Activated CD4-positive, CD25-positive, alpha-beta regulatory T cell treated with anti-CD3 and anti-CD28 coated beads, Interleukin-2, amount 50 U/mL, for 72 hours (primary cell): Measurements from ENCODE around the gene FYTTD1.
A peak's percentile ranks its signal among the peaks of the same experiment; 100 is the strongest.
"Not testable (repeated sequence)": the region's sequence is repeated elsewhere in the genome, so short reads cannot be mapped to it uniquely, and the experiment has no call there.

Experiments
- DNase-seq: peaks from one replicate; pipeline ENCODE4 v3.0.0; 2021

FYTTD1 gene

GRCh38 chr3:197749601-197750395 lies at the start of gene FYTTD1:
Gene FYTTD1 (plus strand): TSS chr3:197749883. CDS start chr3:197749972, 89 bp downstream.
- DNase-seq, result peak; percentile 88

GRCh38 chr3:197700095-197700494 lies 49.6 kb upstream of the FYTTD1 start:
- no peak for DNase-seq

DNA sequence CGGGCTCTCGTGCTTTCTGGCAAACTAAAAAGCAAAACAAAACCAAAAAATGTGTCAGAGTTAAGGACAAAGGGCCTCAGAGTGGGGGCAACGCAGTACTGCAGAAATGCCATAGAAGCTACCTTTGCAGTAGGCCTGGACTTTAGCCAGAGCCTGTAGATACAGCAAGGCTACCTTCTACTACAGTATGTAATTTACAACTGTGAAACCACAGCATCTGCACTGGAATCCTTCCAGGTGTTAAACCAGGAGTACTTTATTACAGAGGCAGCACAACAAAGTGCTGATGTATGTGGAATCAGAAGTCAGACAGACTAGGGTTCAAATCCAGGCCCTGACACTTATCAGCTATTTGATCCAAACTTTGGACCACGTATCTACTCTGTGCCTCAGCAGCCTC lies 47.8 kb upstream of the FYTTD1 start:
- no peak for DNase-seq

DNA sequence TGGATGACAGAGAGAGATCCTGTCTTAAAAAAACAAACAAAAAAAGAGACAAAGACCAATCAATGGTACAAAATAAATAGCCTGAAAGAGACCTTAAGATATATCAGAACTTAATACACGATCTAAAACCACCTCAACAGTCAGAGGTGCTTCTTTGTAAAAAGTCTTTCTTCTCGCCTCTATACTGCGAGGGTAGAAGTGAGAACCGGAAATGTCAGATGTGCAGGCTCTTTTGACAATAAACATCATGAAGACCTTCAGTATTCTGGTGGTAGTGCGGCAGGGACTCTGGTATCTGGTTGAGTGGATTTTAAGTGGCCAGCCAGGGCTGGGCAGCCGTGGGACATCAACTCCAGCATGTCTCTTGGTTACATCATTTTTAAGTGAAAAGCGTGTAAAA lies 43.0 kb upstream of the FYTTD1 start:
- DNase-seq, result no peak

DNA sequence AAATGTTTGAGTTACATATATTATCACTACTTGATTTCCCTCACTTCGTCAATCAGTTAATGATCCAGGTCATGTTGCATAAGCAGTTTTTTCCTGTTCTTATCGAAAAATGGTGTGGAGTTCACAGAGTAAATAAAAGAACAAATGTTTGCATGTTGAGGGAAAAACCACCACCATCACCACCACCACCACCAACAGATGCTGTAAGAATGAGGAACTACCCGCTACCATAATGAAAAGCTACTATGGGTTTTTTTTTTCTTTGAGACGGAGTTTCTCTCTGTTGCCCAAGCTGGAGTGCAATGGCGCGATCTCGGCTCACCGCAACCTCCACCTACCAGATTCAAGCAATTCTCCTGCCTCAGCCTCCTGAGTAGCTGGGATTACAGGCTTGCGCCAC lies 40.5 kb upstream of the FYTTD1 start:
- DNase-seq, result no peak

GRCh38 chr3:197710965-197711364 lies 38.7 kb upstream of the FYTTD1 start:
- not testable (repeated sequence) for DNase-seq

DNA sequence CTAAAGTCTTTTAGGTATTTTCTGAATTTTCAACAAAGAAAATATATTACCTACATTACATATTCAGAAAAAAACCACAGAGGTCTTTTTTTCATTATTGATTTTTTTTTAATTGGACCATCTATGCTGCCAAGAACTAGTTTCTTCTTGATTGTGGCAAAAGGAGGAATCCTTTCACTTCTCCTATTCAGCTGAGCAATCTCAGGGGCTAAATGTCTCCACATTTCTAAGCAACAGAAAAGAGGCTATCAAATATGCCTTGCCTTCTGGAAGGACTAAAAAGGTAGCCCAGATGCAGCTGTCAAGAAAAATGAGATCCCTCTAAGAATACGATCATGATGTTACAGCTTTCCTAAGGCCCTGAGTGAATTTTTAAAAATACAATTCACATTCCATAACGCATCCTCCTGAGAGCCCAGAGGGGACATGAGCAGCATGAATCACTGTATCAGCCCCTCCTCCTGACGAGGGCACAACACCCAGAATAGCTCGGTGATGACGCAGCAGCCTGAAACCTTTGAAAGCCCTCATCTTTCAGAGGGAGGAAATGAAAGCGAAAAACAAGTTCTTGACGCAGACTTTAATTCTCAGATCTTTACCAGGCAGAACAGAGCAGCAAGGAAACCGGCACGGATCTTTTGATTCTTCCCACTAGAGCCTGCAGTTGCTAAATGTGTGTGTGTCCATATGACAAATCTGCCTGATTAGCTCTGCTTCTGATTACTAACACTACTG lies 37.5 kb upstream of the FYTTD1 start:
- DNase-seq, result peak; percentile 73

GRCh38 chr3:197713477-197713822 lies 36.2 kb upstream of the FYTTD1 start:
- no peak for DNase-seq

DNA sequence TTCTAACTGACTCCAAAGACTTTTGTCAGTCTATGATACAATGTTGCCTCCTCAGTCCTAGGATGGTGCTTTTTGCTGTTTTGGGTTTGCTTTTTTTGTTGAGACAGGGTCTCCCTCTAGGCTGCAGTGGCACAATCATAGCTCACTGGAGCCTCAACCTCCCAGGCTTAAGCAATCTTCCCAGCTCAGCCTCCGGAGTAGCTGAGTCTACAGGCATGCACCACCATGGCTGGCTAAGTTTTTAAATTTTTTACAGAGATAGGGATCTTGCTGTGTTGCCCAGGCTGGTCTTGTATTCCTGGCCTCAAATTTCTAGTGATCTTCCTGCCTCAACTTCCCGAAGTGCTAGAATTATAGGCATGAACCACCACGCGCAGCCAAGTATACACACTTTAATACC lies 35.4 kb upstream of the FYTTD1 start:
- no peak for DNase-seq

DNA sequence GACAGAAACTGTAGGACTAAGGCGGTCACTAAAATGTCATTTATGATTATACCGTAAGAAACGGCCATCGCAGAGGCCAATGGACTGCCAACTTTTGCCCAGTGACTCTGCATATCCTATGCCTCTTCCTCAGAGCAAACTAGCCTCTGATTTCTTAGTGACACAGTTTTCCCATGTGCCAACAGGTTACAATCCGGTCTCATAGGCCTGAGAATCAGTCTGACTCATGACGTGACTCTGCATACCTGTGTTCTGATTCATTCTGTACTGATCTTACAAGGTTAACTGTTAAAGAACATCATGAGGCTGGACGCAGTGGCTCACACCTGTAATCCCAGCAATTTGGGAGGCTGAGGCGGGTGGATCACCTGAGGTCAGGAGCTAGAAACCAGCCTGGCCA lies 30.8 kb upstream of the FYTTD1 start:
- no peak for DNase-seq

DNA sequence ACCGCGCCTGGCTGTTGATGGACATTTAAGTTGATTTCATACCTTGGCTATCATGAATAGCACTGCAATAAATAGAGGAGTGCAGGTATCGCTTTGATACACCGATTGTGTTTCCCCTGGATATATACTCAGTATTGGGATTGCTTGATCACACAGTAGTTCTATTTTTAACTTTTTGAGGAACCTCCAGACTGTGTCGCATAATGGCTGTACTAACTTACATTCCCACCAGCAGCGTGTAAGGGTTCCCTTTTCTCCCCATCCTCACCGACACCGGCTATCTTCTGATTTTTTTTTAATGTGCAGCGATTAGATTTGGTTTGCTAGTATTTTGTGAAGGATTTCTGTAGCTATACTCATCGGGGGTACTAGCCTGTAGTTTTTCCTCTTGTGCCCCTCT lies 29.0 kb upstream of the FYTTD1 start:
- no peak for DNase-seq

- no peak for DNase-seq
Measured at GRCh38 chr3:197722734-197723133, 26.9 kb upstream of the FYTTD1 start.

GRCh38 chr3:197727878-197728277 lies 21.8 kb upstream of the FYTTD1 start:
- not testable (repeated sequence) for DNase-seq

- no peak for DNase-seq
Measured at GRCh38 chr3:197728487-197728886, 21.2 kb upstream of the FYTTD1 start.

GRCh38 chr3:197730200-197730599 lies 19.5 kb upstream of the FYTTD1 start:
- DNase-seq, result no peak

DNA sequence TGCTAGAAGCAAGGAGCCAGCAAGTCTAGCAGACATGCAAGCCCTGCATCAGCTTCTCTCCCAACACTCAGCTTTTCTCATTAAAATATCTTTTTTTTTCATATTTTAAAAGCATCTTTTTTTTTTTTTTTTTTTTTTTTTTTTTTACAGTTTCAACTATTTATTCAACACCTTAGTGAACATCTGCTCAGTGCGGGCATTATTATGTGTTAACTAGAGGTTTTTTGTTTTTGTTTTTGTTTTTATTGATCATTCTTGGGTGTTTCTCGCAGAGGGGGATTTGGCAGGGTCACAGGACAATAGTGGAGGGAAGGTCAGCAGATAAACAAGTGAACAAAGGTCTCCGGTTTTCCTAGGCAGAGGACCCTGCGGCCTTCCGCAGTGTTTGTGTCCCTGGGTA lies 18.9 kb upstream of the FYTTD1 start:
- DNase-seq, result not testable (repeated sequence)

DNA sequence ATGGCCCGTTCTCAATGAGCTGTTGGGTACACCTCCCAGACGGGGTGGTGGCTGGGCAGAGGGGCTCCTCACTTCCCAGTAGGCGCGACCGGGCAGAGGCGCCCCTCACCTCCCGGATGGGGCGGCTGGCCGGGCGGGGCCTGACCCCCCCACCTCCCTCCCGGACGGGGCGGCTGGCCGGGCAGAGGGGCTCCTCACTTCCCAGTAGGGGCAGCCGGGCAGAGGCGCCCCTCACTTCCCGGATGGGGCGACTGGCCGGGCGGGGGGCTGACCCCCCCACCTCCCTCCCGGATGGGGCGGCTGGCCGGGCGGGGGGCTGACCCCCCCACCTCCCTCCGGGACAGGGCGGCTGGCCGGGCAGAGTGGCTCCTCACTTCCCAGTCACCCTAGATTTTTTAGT lies 18.2 kb upstream of the FYTTD1 start:
- not testable (repeated sequence) for DNase-seq

DNA sequence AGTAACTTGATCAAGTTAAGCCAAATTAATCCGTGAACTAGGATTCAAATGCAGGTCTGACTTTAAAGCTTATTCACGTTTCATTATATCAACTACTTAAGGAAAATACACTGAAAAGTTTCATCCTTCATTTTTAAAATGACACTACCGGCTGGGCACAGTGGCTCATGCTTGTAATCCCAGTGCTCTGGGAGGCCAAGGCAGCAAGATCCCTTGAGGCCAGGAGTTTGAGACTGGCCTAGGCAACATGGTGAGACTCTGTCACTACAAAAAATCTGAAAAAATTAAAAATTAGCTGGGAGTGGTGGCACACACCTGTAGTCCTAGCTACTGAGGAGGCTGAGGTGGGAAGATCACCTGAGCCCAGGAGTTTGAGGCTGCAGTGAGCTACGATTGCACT lies 16.6 kb upstream of the FYTTD1 start:
- no peak for DNase-seq

DNA sequence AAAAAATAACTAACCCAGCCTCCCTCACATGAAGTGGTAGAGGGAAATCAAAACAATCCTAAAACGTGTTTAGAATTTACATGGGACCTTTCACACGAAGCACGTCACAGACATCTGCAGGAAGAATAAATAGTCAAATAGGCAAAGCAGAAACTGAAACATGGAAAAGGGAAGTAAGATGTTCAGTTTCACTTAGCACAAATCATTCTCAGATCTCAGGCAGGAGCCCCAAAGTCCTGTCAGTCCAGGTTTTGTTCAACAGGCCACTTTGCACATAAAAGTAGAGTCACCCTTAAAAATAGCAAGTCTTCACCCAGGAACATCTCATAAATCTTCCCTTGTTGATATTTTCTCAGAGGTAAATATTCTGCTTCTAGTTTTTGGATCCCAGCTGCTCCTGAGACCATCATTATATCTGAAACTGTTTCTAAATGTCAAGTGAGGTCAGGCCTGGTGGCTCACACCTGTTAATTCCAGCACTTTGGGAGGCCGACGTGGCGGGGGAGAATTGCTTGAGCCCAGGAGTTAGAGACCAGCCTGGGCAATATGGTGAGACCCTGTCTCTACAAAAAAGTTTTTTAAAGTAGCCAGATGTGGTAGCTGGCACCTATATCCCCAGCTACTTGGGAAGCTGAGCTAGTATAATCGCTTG lies 14.9 kb upstream of the FYTTD1 start:
- DNase-seq, result no peak

- DNase-seq, result peak; percentile 62
Measured at GRCh38 chr3:197736010-197736490, 13.6 kb upstream of the FYTTD1 start.

DNA sequence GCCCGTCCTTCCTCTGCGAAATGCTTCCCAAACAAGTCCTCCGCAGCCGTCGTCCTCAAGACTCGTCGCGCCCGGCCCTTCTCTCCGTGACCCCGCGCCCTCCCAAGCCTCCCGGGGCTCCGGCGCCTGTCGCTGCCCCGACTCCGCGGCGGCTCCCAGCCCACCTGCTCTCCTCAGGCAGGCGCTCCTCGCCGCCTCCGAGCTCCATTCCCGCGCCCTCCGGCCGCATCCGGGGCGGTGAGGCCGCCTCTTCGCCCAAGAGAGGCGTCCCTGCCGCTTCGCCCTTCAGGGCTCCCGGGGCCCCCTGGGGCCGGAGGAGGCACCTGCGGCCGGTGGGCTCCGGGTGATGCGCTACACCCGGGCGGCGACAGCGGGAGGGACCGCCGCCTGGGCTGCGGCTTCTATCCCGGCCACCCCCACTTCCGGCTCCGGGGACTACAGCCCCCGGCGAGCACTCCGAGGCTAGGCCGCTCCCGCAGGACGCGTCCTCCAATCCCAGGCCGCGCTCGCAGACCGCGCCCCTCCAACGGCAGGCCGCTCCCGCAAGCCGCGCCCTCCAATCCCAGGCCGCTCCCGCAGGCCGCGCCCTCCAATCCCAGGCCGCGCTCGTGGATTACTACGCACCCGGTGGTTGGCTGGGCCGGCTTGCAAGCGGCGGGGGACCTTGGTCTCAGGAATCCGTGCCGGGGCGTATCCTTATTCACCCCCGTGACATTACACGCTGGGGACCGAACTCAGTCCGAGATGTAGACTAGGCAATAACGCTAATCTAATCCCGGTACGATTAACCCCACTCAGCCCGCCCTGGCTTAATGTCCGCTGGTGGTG lies 13.0 kb upstream of the FYTTD1 start, which contains the start of gene RUBCN:
TSS of gene RUBCN (minus strand) at position 414 of the 828 bp plus-strand sequence. CDS start at position 229, 185 bp downstream.
- DNase-seq, result peak; percentile 92

DNA sequence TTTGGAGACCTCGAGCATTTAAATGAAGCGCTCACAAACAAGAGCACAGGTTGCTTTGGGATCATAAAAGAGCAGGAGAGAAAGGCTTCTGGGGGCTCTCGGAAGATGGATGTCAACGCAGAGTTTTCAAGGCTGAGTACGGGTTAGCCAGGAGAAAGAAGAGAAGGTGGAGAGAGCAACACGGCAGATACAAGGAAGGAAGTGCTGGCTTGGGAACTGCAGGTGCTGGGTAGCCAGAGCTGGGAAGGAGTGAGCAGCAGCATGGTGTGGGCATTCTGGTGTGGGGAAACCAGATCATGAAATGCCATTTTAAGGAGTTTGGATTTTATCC lies 12.4 kb upstream of the FYTTD1 start:
- DNase-seq, result no peak
